NCI-H526 (cell line): ENCODE measurements around the gene DVL3.
A peak's percentile ranks its signal among the peaks of the same experiment; 100 is the strongest.
"Not testable (repeated sequence)": the region's sequence is repeated elsewhere in the genome, so short reads cannot be mapped to it uniquely, and the experiment has no call there.

Experiments used
- DNase-seq, 2 experiments: peaks; one replicate each; lab custom pipeline; 2025; lab: John Stamatoyannopoulos, UW

DVL3 gene

GRCh38 chr3:184154885-184155643 lies at the start of gene DVL3:
Gene DVL3 (plus strand): TSS chr3:184155377. CDS start chr3:184155636, 259 bp downstream.
- DNase-seq: peak in 1 of 2 experiments; percentile 71

DNA sequence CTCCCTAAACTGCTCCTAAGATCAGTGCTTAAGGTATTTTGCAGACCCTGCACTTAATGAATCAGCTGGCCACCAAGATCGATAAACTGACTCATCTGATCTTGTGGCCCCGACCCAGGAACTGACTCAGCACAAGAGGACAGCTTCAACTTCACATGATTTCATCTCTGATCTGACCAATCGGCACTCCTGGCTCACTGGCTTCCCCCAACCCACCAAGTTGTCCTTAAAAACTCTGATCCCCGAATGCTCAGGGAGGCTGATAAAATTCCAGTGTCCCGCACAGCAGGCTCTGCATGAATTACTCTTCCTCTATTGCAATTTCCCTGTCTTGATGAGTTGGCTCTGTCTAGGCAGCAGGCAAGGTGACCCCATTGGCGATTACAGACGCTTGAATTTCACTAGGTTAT lies 44.9 kb upstream of the DVL3 start:
- no peak for DNase-seq

DNA sequence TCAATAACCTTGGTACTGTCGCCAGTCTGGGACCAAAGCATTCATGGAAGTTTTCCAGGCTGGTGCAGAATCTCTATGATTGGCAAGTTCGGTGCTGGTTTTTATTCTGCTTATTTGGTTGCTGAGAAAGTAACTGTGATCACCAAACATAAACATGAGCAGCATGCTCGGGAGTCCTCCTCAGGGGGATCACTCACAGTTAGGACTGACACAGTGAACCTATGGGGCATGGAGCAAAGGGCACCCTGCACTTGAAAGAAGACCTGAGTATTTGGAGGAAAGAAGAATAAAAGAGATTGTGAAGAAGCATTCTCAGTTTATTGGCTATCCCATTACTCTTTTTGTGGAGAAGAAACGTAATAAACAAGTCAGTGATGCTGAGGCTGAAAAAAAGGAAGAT lies 39.2 kb upstream of the DVL3 start:
- no peak for DNase-seq

GRCh38 chr3:184117636-184118035 lies 37.5 kb upstream of the DVL3 start:
- DNase-seq: peak; percentile 4 to 70

DNA sequence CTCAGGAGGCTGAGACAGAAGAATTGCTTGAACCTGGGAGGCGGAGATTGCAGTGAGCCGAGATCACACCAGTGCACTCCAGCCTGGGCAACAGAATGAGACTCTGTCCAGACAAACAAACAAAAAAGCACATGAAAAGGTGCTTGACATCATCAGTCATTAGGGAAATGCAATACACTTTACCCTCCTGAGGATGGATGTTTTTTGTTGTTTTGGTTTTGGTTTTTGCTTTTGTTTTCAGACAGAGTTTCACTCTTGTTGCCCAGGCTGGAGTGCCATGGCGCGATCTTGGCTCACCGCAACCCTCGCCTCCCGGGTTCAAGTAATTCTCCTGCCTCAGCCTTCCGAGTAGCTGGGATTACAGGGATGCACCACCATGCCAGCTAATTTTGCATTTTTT lies 34.1 kb upstream of the DVL3 start:
- DNase-seq: not testable (repeated sequence)

- no peak for DNase-seq
These were observed 29.2 kb upstream of the DVL3 start for GRCh38 chr3:184126006-184126405.

DNA sequence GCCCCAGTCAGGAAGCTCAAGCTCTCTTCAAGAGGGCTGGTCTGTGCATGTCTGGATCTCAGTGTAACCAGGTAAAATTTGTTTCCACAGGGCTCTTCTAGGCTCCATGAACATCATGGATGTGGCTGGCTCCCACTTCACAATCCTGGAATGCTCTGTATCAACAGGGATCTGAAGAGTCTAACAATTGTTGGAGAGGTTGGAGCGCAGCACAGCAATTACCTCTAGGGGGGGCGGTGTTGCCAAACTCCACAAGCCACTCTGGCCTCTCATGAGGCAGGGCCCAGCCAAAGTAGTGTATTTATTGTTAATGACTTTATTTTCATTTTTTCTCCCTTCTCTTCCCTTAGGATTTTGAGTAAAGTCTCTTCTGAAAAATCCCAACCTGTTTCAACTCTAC lies 26.2 kb upstream of the DVL3 start:
- peak in 1 of 2 experiments; percentile 34 for DNase-seq

GRCh38 chr3:184132945-184133344 lies 22.2 kb upstream of the DVL3 start:
- DNase-seq: no peak

- peak; percentile 90 to 95 for DNase-seq
These were observed 21.1 kb upstream of the DVL3 start for GRCh38 chr3:184133840-184134745.

DNA sequence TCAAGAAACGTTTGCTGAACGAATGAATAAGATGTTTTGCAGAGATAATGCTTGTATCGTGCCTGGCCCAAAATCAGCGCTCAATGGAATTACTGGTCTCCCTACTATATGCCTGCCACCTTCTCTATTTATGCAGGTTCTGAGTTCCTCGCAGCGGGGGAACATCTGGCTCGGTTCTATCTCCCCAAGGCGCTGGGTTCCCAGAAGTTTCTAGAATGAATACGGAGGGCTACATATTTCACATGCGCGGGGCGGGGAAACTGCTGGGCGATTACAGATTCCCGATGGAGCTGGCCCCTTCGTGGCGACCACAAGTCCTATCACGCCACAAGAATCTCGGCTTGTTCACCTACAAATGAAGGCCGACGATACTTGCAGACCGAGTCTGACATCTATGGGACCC lies 20.4 kb upstream of the DVL3 start:
- DNase-seq: no peak

DNA sequence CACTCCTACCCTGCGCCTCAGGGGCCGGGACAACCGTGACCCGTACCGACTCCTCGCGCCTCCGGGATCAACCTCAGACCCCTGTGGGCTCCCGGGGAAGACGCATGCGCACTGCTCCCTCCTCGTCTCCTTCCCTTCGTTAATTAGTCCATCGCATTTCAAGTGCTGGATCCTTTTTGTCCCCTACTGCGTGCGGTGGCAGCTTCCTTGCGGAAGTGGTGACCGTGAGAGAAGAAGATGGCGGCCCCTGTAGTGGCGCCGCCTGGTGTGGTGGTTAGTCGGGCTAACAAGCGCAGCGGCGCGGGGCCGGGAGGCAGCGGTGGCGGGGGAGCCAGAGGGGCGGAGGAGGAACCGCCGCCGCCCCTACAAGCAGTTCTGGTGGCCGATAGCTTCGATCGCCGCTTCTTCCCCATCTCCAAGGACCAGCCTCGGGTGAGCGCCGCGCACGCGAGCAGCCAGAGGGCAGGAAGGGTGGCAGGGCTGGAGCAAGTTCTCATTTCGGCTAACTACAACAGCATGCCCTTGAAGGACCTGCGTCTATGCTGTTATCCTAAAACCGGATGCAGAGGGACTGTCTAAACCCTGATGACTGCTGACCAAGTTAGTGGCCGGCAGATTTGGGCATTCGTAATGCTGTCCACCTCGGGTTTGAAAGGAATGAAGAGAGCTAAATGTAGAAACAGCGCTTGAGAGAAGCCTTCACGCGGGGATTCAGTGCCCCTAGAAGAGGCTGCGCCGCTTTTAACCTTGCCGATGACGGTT lies 19.8 kb upstream of the DVL3 start, which contains the start of gene EIF2B5:
EIF2B5 (plus strand) TSS at position 210 of the 762 bp plus-strand sequence; CDS start at position 238, 28 bp downstream.
- peak; percentile 92 to 96 for DNase-seq

DNA sequence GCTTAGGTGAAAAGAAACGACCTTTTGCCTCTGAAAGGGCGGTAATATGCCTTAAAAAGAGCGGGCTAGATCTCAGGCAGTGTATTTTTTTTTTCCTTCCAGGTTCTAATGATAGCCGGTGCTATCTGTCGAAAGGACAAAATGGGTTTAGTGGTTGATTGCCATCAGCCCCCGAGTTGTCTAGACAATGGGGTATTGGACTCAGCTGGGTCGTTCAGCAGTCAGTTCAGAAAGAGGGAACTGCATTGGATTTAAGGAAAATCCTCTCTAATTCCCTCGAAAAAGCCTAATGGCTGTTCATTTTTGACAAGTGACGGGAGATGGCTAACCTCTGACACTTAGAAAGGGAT lies 19.3 kb upstream of the DVL3 start:
- DNase-seq: no peak

DNA sequence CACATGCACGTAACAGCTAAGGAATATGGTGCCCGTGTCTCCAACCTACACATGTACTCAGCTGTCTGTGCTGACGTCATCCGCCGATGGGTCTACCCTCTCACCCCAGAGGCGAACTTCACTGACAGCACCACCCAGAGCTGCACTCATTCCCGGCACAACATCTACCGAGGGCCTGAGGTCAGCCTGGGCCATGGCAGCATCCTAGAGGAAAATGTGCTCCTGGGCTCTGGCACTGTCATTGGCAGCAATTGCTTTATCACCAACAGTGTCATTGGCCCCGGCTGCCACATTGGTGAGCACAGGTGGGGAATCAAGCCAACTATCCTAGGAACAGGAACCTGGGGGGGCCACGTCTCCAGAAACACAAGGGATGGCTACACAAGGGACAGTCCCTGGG lies 14.7 kb upstream of the DVL3 start:
- no peak for DNase-seq

- DNase-seq: no peak
These were observed 13.0 kb upstream of the DVL3 start for GRCh38 chr3:184142199-184142598.

- DNase-seq: no peak
These were observed 11.8 kb upstream of the DVL3 start for GRCh38 chr3:184143327-184143726.

DNA sequence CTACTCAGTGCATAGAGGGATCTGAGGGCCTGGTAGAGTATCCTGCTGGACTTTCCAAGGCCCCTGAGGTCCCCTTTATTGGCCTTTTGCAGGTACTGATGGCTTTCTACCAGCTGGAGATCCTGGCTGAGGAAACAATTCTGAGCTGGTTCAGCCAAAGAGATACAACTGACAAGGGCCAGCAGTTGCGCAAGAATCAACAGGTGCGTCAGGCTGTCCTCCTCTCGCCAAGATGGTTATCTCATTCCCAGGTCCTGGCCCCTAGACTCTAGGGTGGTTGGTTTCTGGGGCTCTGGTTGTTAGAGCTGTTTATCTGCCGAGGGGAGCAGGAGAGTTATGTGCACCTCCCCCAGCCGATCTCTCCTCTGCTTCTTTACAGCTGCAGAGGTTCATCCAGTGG lies 10.7 kb upstream of the DVL3 start:
- DNase-seq: no peak

GRCh38 chr3:184145111-184145524 lies 10.1 kb upstream of the DVL3 start:
- DNase-seq: peak; percentile 77 to 81

- no peak for DNase-seq
These were observed 9.4 kb upstream of the DVL3 start for GRCh38 chr3:184145751-184146270.

DNA sequence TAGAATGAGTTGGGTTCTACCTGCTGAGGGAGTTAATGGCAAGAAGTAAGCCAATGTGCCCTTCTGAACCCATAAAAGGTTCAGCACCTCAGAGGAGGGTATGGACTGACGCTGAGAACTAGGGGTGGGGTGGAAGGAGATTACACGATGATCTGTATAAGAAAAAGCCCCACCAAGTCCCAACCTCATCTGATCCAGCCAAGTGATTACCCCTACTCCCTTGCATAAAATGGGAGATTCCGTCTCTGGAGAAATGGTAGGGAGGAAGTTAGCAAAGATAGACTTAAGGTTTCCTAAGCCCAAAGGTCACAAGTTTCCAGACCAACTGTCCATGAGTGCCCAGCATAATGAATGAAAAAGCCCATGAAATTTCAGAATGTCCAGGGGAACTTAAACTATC lies 7.1 kb upstream of the DVL3 start:
- DNase-seq: no peak

- DNase-seq: no peak
These were observed 6.1 kb upstream of the DVL3 start for GRCh38 chr3:184149123-184149522.

- DNase-seq: peak in 1 of 2 experiments; percentile 34
These were observed 5.4 kb upstream of the DVL3 start for GRCh38 chr3:184149770-184150169.
